Ramos (cell line): ENCODE results near the gene ENTPD2.
"Not testable (repeated sequence)": the region's sequence is repeated elsewhere in the genome, so short reads cannot be mapped to it uniquely, and the experiment has no call there.

ENCODE experiments used
- in situ Hi-C: fragments of 300-500 bp; cut with MboI; formaldehyde crosslinking; loops from one replicate; pipeline ENCODE4 v1.14.3; 2022; ENCODE audit warnings: low sequenced_read_pairs; ENCODE audit not compliant: unreplicated experiment

The ENTPD2 gene

DNA sequence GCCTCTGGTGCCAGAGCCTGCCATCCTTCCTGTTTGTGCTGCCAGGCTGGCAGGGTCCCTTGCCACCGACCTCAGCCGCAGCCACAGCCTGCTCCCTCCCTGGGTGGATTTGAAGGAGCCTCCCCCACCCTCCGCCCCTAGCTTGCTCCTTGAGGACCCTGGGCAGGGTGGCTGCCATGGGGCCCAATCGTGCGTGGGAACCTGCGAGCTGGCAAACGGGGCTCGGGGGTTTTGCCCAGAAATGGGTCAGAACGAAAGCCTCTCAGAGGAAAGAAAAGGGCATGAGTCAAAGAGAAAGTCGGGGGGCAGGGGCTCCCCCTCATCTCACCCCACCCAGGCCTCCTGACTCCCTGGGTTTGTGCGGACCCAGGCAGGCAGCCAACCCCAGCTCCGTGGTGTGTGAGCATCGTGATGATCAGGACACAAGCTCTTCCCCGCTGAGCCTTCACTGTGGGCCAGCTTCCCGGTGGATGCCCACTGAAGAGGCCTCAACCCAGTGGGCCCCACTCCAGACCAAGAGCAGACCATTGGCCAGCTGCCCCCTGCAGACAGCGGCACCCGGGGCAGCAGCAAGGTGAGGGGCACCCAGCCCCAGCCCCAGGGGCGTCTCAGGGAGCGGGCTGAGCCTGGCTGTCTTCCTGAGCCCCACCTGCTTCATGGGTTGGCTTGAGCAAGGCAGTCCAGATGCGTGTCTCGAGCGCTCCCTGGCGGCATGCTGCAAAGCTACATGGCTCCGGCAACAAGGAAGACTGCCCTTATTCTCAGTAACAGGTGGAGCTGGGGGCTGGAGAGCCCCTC is 19.0 kb downstream of the ENTPD2 start:
- in situ Hi-C loops, result loop anchor here (5.0 kb wide), 1 partner anchor 243 kb away; the partner anchor contains the start of gene TMEM141

GRCh38 chr9:137034039-137034708 is 19.7 kb downstream of the ENTPD2 start:
- in situ Hi-C loops, result no loop called here

- in situ Hi-C loops, result not testable (repeated sequence)
These were observed 20.4 kb downstream of the ENTPD2 start for GRCh38 chr9:137033481-137033880.

GRCh38 chr9:137032858-137033257 is 21.0 kb downstream of the ENTPD2 start:
- in situ Hi-C loops, result no loop called here

- in situ Hi-C loops, result no loop called here
These were observed 21.8 kb downstream of the ENTPD2 start, which contains the start of gene FUT7 for GRCh38 chr9:137031904-137032640. Gene FUT7, minus strand, starts transcription at chr9:137032088. Its CDS starts 97 bp downstream, at chr9:137031991.

- in situ Hi-C loops, result no loop called here
These were observed 23.0 kb downstream of the ENTPD2 start for GRCh38 chr9:137030538-137031527.

GRCh38 chr9:137030006-137030405 is 23.9 kb downstream of the ENTPD2 start:
- in situ Hi-C loops, result no loop called here

GRCh38 chr9:137029058-137029936 is 24.6 kb downstream of the ENTPD2 start:
- in situ Hi-C loops, result loop anchor here (5.0 kb wide), 1 partner anchor 77 kb away; the partner anchor contains the start of gene LCN12

- in situ Hi-C loops, result loop anchor here (5.0 kb wide), 1 partner anchor 76 kb away; the partner anchor contains the start of gene LCN12
These were observed 25.4 kb downstream of the ENTPD2 start for GRCh38 chr9:137028263-137029057.

DNA sequence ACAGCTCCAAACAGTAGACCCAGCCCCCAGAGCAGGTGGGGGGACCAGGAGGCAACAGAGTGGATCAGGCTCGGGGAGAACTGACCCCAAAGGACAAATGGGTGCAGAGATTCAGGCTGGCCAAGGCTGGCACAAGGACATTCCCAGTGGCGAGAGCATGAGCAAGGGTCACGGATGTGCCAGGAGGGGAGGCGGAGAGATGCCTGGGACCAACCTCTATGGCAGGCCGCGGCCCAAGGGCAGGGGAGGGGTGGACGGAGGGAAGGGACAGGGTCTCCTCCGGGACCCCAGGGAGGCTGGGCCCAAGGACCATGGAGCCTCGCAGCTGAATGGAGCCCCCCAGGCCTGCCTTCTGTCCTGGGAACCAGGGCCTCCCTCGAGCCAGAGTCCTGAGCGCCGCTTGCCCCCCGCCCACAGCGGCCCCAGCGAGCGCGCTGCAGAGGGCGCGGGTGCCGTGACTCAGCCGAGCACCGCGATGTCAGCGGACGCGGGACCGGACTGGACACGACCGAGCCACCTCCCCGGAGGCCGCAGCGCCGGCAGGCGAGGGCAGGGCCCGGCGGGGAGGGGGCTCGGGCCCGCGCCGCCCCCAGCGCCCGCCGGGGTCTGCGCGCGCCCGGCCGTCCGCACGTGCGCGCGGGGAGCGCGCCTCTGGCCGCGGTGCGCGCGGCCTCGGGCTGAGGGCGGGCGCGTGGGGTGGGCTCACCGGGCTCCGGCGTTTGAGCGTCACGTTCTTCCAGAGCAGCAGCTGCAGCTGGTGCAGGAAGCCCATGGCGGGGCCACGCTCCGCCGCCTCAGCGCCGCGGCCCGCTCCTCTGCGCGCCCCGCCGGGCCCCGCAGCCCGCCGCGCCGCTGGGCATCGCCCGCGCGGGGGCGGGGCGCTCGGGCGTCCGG is 26.2 kb downstream of the ENTPD2 start, which contains the start of gene ABCA2:
Gene ABCA2, minus strand, starts transcription at position 869 of the 894 bp plus-strand sequence. Its CDS starts 97 bp downstream, at position 772.
- in situ Hi-C loops, result loop anchor here (5.0 kb wide), 1 partner anchor 75 kb away; the partner anchor contains the start of gene LCN12

- in situ Hi-C loops, result loop anchor here (5.0 kb wide), 1 partner anchor 75 kb away; the partner anchor contains the start of gene LCN12
These were observed 27.0 kb downstream of the ENTPD2 start for GRCh38 chr9:137026828-137027227.

DNA sequence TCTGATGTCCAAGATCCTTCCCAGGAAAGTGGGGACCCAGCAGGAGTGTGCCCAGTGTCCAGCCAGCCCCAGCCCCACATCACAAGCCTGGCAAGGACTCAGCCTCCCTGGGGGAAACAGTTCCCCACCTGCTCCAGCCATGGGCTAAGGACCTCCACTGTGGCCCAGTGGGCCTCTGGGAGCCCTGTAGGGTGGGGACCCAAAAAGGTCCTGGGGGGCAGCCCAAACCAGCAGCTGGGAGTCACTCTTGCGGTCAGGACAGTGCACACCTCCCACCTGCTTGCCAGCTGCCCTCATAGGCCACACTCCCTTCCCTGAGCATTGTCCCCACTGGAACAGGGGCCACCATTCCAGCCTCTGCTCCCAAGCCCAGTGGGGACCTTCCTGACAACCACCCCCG is 27.5 kb downstream of the ENTPD2 start:
- in situ Hi-C loops, result loop anchor here (5.0 kb wide), 1 partner anchor 74 kb away; the partner anchor contains the start of gene LCN12

- in situ Hi-C loops, result loop anchor here (5.0 kb wide), 1 partner anchor 73 kb away; the partner anchor contains the start of gene LCN12
These were observed 28.3 kb downstream of the ENTPD2 start for GRCh38 chr9:137025517-137025966.

GRCh38 chr9:137023583-137023991 is 30.3 kb downstream of the ENTPD2 start:
- in situ Hi-C loops, result no loop called here

DNA sequence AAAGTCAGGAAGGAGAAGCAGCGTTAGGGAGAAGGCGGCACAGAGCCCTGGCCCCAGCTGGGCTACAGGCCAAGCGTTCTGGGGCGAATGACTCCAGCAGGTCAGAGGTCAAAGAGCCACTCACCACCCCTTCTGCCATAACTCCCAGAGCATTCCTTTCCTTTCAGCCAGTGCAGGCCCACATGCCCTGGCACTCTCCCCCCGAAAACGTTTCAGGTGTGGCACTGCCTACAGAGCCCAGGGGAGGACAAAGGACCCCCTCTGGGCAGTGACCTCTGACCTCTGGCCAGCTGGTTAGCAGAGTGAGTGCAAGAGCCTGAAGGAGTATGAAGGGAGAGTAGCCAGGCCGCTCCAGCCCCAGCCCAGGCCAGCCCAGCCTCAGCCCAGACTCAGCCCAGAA is 30.7 kb downstream of the ENTPD2 start:
- in situ Hi-C loops, result no loop called here

GRCh38 chr9:137022662-137023008 is 31.2 kb downstream of the ENTPD2 start:
- in situ Hi-C loops, result no loop called here
